HepG2 (cell line): ENCODE measurements around the gene TSPAN7. TPM values are rescaled to one million over a fixed set of nuclear protein-coding genes. Genes with fewer than 3 reads are reported as not detected.
A peak's percentile ranks its signal among the peaks of the same experiment; 100 is the strongest.

ENCODE experiments used
- ATAC-seq: fragments of 200-7000 bp; cut with Tn5 transposase; 3 replicates; pipeline ENCODE4 v1.9.1; 2020; ENCODE audit warnings: mild to moderate bottlenecking, moderate library complexity
- BruUV-seq: library from RNA; stranded (reverse); fragments of 400-500 nt; replicated peaks from 2 replicates; lab custom pipeline; 2021; lab: Mats Ljungman, UMichigan
- CTCF ChIA-PET: fragments of 300-600 bp; formaldehyde crosslinking; extraction: SDS; loops from one replicate; lab custom pipeline; 2021; ENCODE audit warnings: low total read pairs, inconsistent platforms, low intra/inter-chr PET ratio; lab: Yijun Ruan, JAX
- POLR2A ChIA-PET: fragments of 350-600 bp; sonication (Branson Sonifier 250); formaldehyde crosslinking; loops from one replicate; lab custom pipeline; 2020; ENCODE audit warnings: antibody characterized with exemption, inconsistent platforms; lab: Yijun Ruan, JAX
- DNase-seq: peaks from one replicate; pipeline ENCODE4 v3.0.0-alpha.2; 2015; ENCODE audit warnings: low spot score
- FAIRE-seq: peaks from 3 replicates; lab custom pipeline; 2011; peaks lifted over from hg19 to GRCh38; lab: Jason Lieb, UNC
- H2AFZ ChIP-seq: one replicate; pipeline ENCODE4 v1.6.1; 2011; ENCODE audit warnings: low read length, inconsistent platforms
- H3K27ac ChIP-seq: fragments of 300-600 bp; 3 replicates; pipeline ENCODE4 v1.8.0; 2011; ENCODE audit warnings: mixed run types, mild to moderate bottlenecking, mixed read lengths, low read length, inconsistent platforms; ENCODE audit not compliant: insufficient read depth; ENCODE audit errors: extremely low read length
- H3K27me3 ChIP-seq, 2 experiments: fragments of 200-600 bp in 1 of 2; 2 replicates in 1 of 2; 3 replicates in 1 of 2; pipeline versions ENCODE4 v1.6.0 to v1.8.0; 2011; ENCODE audit warnings: low read length in 2 of 2, mild to moderate bottlenecking in 2 of 2, moderate library complexity in 2 of 2, inconsistent platforms in 1 of 2; ENCODE audit not compliant: insufficient read depth in 2 of 2, control insufficient read depth in 1 of 2
- H3K36me3 ChIP-seq, 2 experiments: fragments of 200-600 bp in 1 of 2; replicated peaks in 1 of 2; 2 replicates in 1 of 2; 3 replicates in 1 of 2; pipeline versions ENCODE4 v1.5.1 to v1.8.0; 2011; ENCODE audit warnings: low read length in 2 of 2, inconsistent platforms in 1 of 2; ENCODE audit not compliant: insufficient read depth in 2 of 2, control insufficient read depth in 1 of 2
- H3K4me1 ChIP-seq: 2 replicates; pipeline ENCODE4 v1.5.1; 2012; ENCODE audit warnings: low read length, inconsistent platforms; ENCODE audit not compliant: insufficient read depth
- H3K4me2 ChIP-seq: 2 replicates; pipeline ENCODE4 v1.6.0; 2011; ENCODE audit warnings: low read depth, low read length, inconsistent platforms
- H3K4me3 ChIP-seq, 3 experiments: fragments of 200-600 bp in 1 of 3; sonication (generic), shearing (Covaris generic) in 1 of 3; replicated peaks in 1 of 3; 2 replicates each; pipeline ENCODE4 v1.5.1; 2011 to 2016; ENCODE audit warnings: low read length in 3 of 3, inconsistent platforms in 2 of 3, low read depth in 2 of 3, mild to moderate bottlenecking in 2 of 3, control low read depth in 1 of 3, mixed read lengths in 1 of 3; ENCODE audit not compliant: insufficient read depth in 1 of 3
- H3K79me2 ChIP-seq: one replicate; pipeline ENCODE4 v1.6.1; 2011; ENCODE audit warnings: low read length, inconsistent platforms; ENCODE audit not compliant: insufficient read depth
- H3K9ac ChIP-seq: 2 replicates; pipeline ENCODE4 v1.6.0; 2011; ENCODE audit warnings: mild to moderate bottlenecking, low read depth, low read length, inconsistent platforms; ENCODE audit not compliant: insufficient read depth
- H3K9me3 ChIP-seq: 2 replicates; pipeline ENCODE4 v1.5.1; 2012; ENCODE audit warnings: mild to moderate bottlenecking, low read length
- H4K20me1 ChIP-seq: 2 replicates; pipeline ENCODE4 v1.6.0; 2011; ENCODE audit warnings: inconsistent platforms, mild to moderate bottlenecking, low read length, moderate library complexity; ENCODE audit not compliant: insufficient read depth
- HCFC1 ChIP-seq: fragments of 150-350 bp; IDR thresholded peaks from 2 replicates; pipeline ENCODE4 v1.6.1; 2014; ENCODE audit warnings: low read depth, low read length
- MAFF ChIP-seq: IDR thresholded peaks from 2 replicates; pipeline ENCODE4 v1.6.1; 2011; ENCODE audit warnings: low read depth, low read length, improper control_type of control experiment
- MAFK ChIP-seq, 2 experiments: IDR thresholded peaks in 1 of 2; conservative IDR thresholded peaks in 1 of 2; 2 replicates each; pipeline ENCODE4 v1.6.1; 2011; ENCODE audit warnings: improper control_type of control experiment in 2 of 2, low read length in 2 of 2
- MLLT10 ChIP-seq: sonication (generic); formaldehyde crosslinking; IDR thresholded peaks from 2 replicates; pipeline ENCODE4 v1.4.0; 2020; ENCODE audit warnings: missing genetic modification reagents
- SETDB1 ChIP-seq: sonication (generic); formaldehyde crosslinking; IDR thresholded peaks from 2 replicates; pipeline ENCODE4 v1.5.1; 2020; ENCODE audit warnings: missing genetic modification reagents, mild to moderate bottlenecking, borderline replicate concordance
- ZNF672 ChIP-seq: sonication (generic); formaldehyde crosslinking; IDR thresholded peaks from 2 replicates; pipeline ENCODE4 v1.8.1; 2022; ENCODE audit warnings: missing genetic modification reagents
- ZNF772 ChIP-seq: sonication (generic); formaldehyde crosslinking; IDR thresholded peaks from 2 replicates; pipeline ENCODE4 v1.5.0; 2020; ENCODE audit warnings: mild to moderate bottlenecking, missing genetic modification reagents
- WGBS: methylation state at CpG from one replicate; pipeline ENCODE4 v1.1.6; 2017; ENCODE audit warnings: low lambda C conversion rate; 5-methylcytosine and 5-hydroxymethylcytosine counted together
- in situ Hi-C: cut with HindIII; loops from 2 replicates; pipeline ENCODE4 v1.10.0; 2017; ENCODE audit warnings: low pct_unique_long_range_greater_than_20kb; ENCODE audit not compliant: extremely low pct_ligation_motif_present
- intact Hi-C: fragments of 100-400 bp; cut with micrococcal nuclease; formaldehyde crosslinking; loops from one replicate; pipeline ENCODE4 v1.10.0; 2022; ENCODE audit not compliant: unreplicated experiment
- polyA plus RNA-seq, 8 experiments: library from polyadenylated mRNA; depleted of rRNA in 3 of 8; stranded (reverse) in 7 of 8; unstranded in 1 of 8; fragments of >200 nt; fragmentation: Illumina TruSeq in 4 of 8; extraction: Trizol in 4 of 8; gene quantifications; 2 replicates each; pipeline versions ENCODE4 v1.2.1 to v1.2.3, GENCODE V29; 2011 to 2016; ENCODE audit warnings: low read depth in 4 of 8, missing spikeins in 1 of 8, mixed read lengths in 1 of 8; ENCODE audit not compliant: insufficient read depth in 1 of 8
- total RNA-seq, 5 experiments: library from RNA; depleted of rRNA; stranded (reverse); fragments of >200 nt; fragmentation: Illumina TruSeq; extraction: Trizol; gene quantifications; 2 replicates each; pipeline ENCODE4 v1.2.3, GENCODE V29; 2016; ENCODE audit warnings: low read depth in 1 of 5
- TF ChIP-seq, protein P1 (sequence below): sonication (generic); formaldehyde crosslinking; IDR thresholded peaks from 2 replicates; pipeline ENCODE4 v1.5.1; 2020; ENCODE audit warnings: mild to moderate bottlenecking, missing genetic modification reagents
- TF ChIP-seq, protein P2 (sequence below): fragments of 450-650 bp; IDR thresholded peaks from 2 replicates; pipeline ENCODE4 v1.6.1; 2016
- TF ChIP-seq, protein P3 (sequence below): sonication (generic); formaldehyde crosslinking; IDR thresholded peaks from 2 replicates; pipeline ENCODE4 v1.5.1; 2020; ENCODE audit warnings: missing genetic modification reagents, mild to moderate bottlenecking, borderline replicate concordance
- TF ChIP-seq, protein P4 (sequence below): sonication (generic); formaldehyde crosslinking; IDR thresholded peaks from 2 replicates; pipeline ENCODE4 v1.9.0; 2021; ENCODE audit warnings: missing genetic modification reagents, borderline replicate concordance

The TSPAN7 gene
- total and polyA plus RNA-seq, 2 of the 13 experiments (the other 11 are each of a cell fraction or from before 2014, with no cell fraction given): 21.4 to 47.1 TPM

DNA sequence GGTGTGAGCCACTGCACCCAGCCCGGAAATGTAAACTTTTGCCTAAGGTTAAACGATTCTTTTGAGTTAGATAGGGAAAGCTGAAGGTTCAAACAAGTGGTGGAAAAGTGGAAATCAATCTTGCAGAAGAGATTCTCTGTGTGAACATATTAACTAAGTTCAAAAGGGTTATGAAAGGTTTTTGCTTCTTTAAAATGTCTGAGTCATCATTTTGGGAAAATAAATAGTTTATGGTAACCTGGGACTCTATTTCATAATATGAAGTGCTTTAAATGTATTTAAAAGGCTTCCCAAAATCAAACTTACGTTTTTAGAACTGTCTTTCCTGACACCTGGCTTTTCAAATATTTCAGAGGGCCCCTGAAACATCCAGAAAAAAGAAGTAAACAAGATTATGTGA, 166.3 kb downstream of the TSPAN7 start:
- in situ Hi-C loops (no loop called here), intact Hi-C loops (no loop called here)
- BruUV-seq: no TSS peak
- Histone ChIP-seq H3K4me1 (no peaks in the 10 kb centered on the region), H3K9me3 (no peaks in the 10 kb centered on the region), H3K27ac (no peak overlapping the region), H3K9ac (no peak overlapping the region), H4K20me1 (no peaks in the 10 kb centered on the region), H3K27me3 (no peaks in the 10 kb centered on the region), H3K79me2 (no peaks in the 10 kb centered on the region), H2AFZ (no peak overlapping the region), H3K4me2 (no peak overlapping the region), H3K36me3 (no peaks in the 10 kb centered on the region), H3K4me3 (no peak overlapping the region)
- FAIRE-seq (no peak), ATAC-seq (no peak), DNase-seq (no peak)
- POLR2A ChIA-PET: no interaction called here
- TF ChIP-seq, protein P1, sequence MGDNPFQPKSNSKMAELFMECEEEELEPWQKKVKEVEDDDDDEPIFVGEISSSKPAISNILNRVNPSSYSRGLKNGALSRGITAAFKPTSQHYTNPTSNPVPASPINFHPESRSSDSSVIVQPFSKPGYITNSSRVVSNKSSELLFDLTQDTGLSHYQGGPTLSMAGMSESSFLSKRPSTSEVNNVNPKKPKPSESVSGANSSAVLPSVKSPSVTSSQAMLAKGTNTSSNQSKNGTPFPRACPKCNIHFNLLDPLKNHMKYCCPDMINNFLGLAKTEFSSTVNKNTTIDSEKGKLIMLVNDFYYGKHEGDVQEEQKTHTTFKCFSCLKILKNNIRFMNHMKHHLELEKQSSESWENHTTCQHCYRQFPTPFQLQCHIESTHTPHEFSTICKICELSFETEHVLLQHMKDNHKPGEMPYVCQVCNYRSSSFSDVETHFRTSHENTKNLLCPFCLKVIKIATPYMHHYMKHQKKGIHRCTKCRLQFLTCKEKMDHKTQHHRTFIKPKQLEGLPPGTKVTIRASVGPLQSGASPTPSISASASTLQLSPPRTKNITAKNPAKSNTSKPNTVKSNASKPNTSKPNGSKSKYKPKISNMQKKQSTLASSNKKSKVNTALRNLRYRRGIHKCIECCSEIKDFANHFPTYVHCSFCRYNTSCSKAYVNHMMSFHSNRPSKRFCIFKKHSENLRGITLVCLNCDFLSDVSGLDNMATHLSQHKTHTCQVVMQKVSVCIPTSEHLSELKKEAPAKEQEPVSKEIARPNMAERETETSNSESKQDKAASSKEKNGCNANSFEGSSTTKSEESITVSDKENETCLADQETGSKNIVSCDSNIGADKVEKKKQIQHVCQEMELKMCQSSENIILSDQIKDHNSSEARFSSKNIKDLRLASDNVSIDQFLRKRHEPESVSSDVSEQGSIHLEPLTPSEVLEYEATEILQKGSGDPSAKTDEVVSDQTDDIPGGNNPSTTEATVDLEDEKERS: no peak
- peak; percentile 17 to 80; a peak in 2 of 4 replicates for TF ChIP-seq MAFK (conservative IDR thresholded peaks at IDR 0.05 in 1 of 2, IDR thresholded peaks at IDR 0.05 in 1 of 2; ENCODE audit: low read length in 2 of 2)
- peak; percentile 47; the same call in 1 of the 2 replicates for TF ChIP-seq MAFF
- CTCF ChIA-PET: no interaction called here
- WGBS: 0% methylated on average over 3 of the region's 3 CpGs

DNA sequence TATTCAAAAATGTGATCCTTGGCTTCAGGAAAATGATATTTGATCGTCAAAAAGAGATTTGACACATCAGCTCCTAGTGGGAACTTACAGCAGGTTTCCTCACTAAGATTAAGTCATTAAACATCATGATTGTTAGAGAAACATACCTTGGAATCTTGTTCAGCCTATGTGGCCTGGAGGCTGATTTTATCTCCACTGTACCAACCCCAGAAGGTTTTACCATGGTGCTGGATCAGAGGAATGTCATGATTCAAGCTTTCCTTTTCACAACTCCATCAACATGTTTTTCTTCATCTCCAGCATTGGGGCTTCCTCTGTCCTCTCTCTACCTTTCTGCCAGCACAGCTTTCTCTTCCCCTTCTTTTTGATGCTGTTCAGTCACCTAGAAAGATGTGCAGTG, 171.5 kb downstream of the TSPAN7 start:
- Histone ChIP-seq H4K20me1 (no peaks in the 10 kb centered on the region), H3K4me2 (no peak overlapping the region), H3K9me3 (no peaks in the 10 kb centered on the region), H3K4me1 (no peaks in the 10 kb centered on the region), H3K36me3 (no peaks in the 10 kb centered on the region), H3K79me2 (no peaks in the 10 kb centered on the region), H3K27ac (no peak overlapping the region), H2AFZ (no peak overlapping the region), H3K4me3 (no peak overlapping the region), H3K9ac (no peak overlapping the region), H3K27me3 (no peaks in the 10 kb centered on the region)
- POLR2A ChIA-PET: no interaction called here
- no TSS peak for BruUV-seq
- in situ Hi-C loops: no loop called here
- intact Hi-C loops: no loop called here
- DNase-seq: no peak
- 0% methylated on average over 1 of the region's 1 CpG for WGBS
- FAIRE-seq: no peak
- CTCF ChIA-PET: no interaction called here
- no peak for ATAC-seq
- TF ChIP-seq, protein P2, sequence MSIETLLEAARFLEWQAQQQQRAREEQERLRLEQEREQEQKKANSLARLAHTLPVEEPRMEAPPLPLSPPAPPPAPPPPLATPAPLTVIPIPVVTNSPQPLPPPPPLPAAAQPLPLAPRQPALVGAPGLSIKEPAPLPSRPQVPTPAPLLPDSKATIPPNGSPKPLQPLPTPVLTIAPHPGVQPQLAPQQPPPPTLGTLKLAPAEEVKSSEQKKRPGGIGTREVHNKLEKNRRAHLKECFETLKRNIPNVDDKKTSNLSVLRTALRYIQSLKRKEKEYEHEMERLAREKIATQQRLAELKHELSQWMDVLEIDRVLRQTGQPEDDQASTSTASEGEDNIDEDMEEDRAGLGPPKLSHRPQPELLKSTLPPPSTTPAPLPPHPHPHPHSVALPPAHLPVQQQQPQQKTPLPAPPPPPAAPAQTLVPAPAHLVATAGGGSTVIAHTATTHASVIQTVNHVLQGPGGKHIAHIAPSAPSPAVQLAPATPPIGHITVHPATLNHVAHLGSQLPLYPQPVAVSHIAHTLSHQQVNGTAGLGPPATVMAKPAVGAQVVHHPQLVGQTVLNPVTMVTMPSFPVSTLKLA: no peak
- TF ChIP-seq SETDB1 (CRISPR knock-in tag): no peak
- no peak for TF ChIP-seq ZNF772 (CRISPR knock-in tag)
- TF ChIP-seq MLLT10: no peak
- no peak for TF ChIP-seq ZNF672 (CRISPR knock-in tag)
- TF ChIP-seq, protein P3, sequence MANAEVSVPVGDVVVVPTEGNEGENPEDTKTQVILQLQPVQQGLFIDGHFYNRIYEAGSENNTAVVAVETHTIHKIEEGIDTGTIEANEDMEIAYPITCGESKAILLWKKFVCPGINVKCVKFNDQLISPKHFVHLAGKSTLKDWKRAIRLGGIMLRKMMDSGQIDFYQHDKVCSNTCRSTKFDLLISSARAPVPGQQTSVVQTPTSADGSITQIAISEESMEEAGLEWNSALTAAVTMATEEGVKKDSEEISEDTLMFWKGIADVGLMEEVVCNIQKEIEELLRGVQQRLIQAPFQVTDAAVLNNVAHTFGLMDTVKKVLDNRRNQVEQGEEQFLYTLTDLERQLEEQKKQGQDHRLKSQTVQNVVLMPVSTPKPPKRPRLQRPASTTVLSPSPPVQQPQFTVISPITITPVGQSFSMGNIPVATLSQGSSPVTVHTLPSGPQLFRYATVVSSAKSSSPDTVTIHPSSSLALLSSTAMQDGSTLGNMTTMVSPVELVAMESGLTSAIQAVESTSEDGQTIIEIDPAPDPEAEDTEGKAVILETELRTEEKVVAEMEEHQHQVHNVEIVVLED: no peak
- no peak for TF ChIP-seq HCFC1
- TF ChIP-seq, protein P4, sequence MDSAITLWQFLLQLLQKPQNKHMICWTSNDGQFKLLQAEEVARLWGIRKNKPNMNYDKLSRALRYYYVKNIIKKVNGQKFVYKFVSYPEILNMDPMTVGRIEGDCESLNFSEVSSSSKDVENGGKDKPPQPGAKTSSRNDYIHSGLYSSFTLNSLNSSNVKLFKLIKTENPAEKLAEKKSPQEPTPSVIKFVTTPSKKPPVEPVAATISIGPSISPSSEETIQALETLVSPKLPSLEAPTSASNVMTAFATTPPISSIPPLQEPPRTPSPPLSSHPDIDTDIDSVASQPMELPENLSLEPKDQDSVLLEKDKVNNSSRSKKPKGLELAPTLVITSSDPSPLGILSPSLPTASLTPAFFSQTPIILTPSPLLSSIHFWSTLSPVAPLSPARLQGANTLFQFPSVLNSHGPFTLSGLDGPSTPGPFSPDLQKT (CRISPR knock-in tag): no peak
